VCaP (cell line): ENCODE results near the gene DKKL1.
"Not testable (repeated sequence)": the region's sequence is repeated elsewhere in the genome, so short reads cannot be mapped to it uniquely, and the experiment has no call there.

Experiments used
- H3K27ac ChIP-seq: fragments of 450-650 bp; 2 replicates; pipeline ENCODE4 v1.5.1; 2017
- CTCF ChIP-seq: fragments of 450-650 bp; conservative IDR thresholded peaks from 2 replicates; pipeline ENCODE4 v1.5.1; 2017; ENCODE audit warnings: mild to moderate bottlenecking, moderate library complexity

The DKKL1 gene

GRCh38 chr19:49361438-49362047 lies 2.1 kb upstream of the DKKL1 start:
- no peak overlapping the region for H3K27ac ChIP-seq
- no peak for TF ChIP-seq CTCF

- no peak for TF ChIP-seq CTCF
- H3K27ac ChIP-seq: no peak within 1 kb of the TSS
Measured at GRCh38 chr19:49362048-49362928, 1.4 kb upstream of the DKKL1 start, which contains the start of gene TEAD2. TSS of gene TEAD2 (minus strand) at chr19:49362416. CDS start at chr19:49360075, 2,341 bp downstream.

GRCh38 chr19:49362929-49363267 lies 779 bp upstream of the DKKL1 start:
- no peak overlapping the region for H3K27ac ChIP-seq
- no peak for TF ChIP-seq CTCF

- no peak overlapping the region for H3K27ac ChIP-seq
Measured at GRCh38 chr19:49364083-49364737, 533 bp downstream of the DKKL1 start.

GRCh38 chr19:49366110-49366509 lies 2.4 kb downstream of the DKKL1 start:
- no peak for TF ChIP-seq CTCF
- no peak overlapping the region for H3K27ac ChIP-seq

More at GRCh38 chr19:49364083-49364737, 533 bp downstream of the DKKL1 start:
- TF ChIP-seq CTCF: no peak

GRCh38 chr19:49368711-49369358 lies 5.2 kb downstream of the DKKL1 start:
- no peak for TF ChIP-seq CTCF
- no peak overlapping the region for H3K27ac ChIP-seq

- no peak for TF ChIP-seq CTCF
- no peak overlapping the region for H3K27ac ChIP-seq
Measured at GRCh38 chr19:49371184-49371583, 7.5 kb downstream of the DKKL1 start.

GRCh38 chr19:49373174-49373573 lies 9.5 kb downstream of the DKKL1 start:
- H3K27ac ChIP-seq: not testable (repeated sequence)
